CD4-positive, alpha-beta T cell treated with Interleukin-17A for 4 hours (primary cell): ENCODE results near the gene BBS1.
"Not testable (repeated sequence)": the region's sequence is repeated elsewhere in the genome, so short reads cannot be mapped to it uniquely, and the experiment has no call there.

ENCODE experiments used
- DNase-seq: peaks from one replicate; pipeline ENCODE4 v3.0.0-alpha.2; 2020; ENCODE audit warnings: mixed read lengths

The BBS1 gene

DNA sequence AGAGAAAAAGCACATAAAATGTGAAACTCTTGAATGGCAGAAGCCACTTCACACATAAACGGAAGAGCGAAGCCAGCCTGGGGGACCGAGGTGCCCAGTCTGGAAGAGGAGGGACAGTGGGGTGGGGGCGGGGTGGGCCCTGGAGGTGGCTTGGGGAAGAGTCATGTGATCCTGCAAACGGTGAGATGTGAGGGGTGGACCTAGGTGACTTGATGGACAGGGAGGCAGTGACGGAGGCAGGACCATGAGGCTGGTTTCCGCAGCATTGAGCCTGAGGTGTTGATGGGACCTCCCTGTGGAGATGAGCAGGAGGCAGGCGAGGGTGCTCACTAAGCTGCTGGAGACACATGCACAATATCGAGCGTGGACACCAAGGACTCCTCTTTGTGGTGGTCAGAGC lies 18.6 kb downstream of the BBS1 start:
- no peak for DNase-seq

DNA sequence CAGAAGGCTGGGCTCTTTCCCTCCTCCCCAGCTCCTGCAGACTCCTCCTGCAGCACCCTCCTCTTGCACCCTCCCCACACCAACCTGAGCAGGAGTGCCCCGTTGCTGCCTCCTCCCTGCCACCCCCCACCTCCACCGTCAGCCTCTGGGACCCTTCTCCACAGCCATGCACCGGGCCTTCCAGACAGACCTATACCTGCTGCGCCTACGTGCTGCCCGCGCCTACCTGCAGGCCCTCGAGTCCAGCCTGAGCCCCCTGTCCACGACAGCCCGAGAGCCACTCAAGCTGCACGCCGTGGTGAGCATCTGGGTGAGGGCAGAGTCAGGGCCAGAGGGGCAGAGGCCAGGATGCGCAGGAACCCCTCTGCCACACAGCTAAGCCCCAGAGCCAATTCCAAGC lies 19.2 kb downstream of the BBS1 start:
- no peak for DNase-seq

DNA sequence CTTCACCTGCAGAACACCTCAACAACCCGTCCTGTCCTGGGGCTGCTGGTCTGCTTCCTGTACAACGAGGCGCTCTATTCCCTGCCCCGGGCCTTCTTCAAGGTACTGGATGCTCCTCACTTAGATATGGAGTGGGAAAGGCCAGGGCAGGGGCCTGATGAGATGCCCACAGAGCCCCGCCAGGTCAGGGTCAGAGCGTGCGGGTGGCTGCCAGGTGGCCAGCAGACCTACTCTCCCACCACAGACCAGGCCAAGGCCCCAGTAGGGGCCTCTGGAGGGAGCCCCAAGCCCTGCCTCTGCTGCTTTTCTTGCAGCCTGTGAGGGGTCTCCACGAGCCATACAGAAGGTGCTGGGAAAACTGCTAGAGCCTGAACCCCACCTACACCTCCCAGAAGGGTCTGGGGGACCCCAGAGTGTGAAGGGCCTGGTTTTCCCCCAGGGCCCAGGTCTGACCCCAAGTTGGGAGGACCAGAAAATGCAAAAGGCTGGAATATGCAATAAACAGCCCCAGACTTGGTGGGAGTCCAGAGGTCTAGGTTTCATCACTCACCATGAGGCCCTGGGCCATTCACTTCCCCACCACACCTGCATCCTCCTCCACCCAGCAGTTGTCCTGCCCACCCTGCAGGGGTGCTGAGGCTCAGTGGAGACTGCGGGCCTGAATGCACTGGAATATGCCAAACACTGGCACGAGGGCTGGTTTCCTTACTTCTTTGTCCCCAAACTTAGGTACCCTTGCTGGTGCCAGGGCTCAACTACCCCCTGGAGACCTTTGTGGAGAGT lies 20.7 kb downstream of the BBS1 start:
- DNase-seq: no peak

DNA sequence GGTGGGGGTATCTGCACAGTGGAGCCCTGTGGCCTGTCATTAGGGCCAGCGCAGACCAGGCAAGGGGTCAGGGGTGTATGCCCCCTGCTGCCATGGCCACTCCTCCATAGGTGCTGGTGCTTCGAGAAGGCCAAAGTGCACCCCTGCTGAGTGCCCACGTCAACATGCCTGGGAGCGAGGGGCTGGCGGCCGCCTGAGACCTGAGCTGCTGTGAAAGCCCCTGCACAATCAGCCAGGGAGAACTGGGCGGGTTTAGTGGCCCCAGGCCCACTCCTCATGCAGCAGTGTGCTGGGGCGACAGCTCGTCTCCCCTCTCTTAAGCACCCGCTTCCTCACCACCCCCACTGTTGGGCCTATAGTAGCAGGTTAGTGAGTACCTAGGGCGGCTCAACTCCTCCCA lies 21.4 kb downstream of the BBS1 start:
- no peak for DNase-seq

DNA sequence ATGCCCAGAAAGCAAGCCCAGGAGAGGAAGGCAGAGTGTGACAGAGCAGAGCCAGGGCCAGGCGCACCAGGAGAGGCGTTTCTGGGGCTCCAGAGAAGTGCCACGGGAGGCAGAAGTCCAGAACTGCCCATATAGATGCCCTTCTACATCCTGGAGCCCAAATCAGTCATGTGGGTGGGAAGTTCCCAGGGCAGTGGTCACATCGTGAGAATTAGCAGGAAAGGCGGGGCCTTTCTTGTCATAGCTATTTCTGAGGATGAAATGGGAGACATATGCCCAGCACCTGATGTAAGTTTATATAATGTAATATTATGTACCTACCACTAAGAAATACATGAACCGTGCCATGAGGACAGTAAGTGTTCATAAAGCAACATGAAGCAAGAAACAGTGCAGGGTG lies 22.3 kb downstream of the BBS1 start:
- no peak for DNase-seq

DNA sequence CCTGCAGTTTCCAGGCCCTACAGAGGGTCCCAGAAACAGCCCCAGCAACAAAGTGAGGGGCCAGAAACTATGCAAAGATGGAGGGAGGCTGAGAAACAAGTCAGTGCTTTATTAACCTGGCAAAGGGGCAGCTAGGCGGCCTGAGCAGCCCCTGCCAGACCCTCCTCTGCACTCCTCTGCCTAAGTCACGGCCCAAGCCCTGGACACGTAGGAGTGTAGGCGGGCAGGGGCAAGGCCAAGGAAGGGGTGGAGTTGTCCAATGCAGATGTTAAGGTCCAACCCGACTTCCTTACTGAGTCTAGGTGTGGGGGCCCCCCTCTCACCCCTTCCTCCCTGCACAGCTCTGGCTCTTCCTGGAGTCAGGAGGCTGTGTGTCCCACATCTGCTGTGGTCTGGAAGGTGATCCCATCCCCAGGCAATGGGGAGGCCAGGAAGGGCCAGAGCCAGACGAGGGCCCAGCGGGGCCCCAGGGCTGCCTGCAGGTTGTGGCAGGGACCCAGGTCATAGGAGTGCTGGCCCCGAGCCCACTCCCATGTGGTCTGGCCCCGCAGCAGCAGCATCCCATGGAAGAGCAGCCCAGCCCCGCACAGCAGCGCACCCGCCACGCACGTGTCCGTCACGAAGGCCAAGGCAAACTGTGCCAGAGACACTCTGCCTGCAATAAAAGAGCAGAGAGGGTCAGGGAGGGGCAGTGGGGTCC lies 28.9 kb downstream of the BBS1 start:
- DNase-seq: no peak

DNA sequence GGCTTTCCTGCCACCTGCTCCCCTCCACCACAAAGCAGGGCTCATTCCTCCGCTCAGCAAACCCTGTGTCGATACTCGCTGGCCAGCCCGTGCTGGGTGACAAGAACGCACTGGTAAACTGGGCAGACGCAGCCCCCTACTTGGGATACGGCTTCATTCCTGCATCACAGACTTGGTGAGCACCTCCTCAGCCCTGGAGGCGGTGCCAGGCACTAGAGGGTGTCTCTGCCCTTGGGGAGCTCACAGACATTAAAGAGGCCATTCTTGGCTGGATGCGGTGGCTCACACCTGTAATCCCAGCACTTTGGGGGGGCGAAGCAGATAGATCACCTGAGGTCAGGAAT lies 29.4 kb downstream of the BBS1 start:
- DNase-seq: no peak

DNA sequence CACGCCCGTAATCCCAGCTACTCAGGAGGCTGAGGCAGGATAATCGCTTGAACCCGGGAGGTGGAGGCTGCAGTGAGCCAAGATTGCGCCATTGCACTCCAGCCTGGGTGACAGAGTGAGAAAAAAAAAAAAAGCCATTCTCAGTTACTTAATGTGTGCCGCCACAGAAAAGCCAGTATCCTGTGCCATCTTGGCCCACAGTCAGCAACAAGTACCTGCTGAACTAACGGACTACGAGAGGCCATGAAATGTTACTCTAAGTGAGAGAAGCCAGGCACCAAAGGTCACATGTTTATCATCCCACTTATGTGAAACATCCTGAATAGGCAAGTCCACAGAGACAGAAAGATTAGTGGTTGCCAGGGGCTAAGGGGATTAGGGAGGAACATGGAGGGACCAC lies 30.2 kb downstream of the BBS1 start:
- DNase-seq: not testable (repeated sequence)

DNA sequence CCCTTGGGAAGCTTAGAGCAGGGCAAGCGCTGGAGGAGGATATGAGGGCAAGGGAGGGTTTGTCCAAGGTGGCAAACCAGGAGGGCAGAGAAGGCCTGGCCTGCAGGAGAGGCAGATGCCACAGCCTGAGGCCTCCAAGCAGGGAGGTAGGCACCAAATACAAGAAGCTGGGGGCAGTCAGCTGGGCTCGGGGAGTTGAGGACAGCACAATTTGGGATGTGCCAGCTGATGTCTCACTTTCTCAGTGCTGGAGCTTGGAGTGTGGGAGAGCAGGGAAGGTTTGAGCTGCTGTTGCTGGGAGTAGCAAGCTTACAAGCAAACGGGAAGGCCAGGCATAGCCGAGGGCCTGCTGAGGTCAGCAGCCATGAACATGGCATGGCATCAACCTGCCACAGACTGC lies 31.5 kb downstream of the BBS1 start:
- DNase-seq: no peak

DNA sequence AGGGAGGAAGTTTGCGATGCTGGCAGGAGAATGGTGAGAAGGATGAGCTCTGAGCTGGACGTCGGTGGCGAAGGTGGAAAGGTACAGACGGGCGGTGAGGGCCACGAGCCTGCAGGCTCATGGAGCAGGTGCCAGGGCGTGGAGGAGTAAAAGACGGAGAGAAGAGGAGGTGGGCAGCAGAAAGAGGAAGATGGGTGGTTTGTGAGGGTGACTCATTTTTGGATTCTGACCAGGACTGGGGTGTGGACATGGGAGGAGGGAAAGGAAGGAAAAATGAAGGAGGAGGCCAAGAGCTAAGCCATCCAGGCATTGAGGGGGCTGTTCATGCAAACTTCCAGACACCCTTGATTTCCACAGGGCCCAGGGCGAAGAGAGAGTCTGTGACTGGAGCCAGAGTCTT lies 31.9 kb downstream of the BBS1 start:
- DNase-seq: no peak

DNA sequence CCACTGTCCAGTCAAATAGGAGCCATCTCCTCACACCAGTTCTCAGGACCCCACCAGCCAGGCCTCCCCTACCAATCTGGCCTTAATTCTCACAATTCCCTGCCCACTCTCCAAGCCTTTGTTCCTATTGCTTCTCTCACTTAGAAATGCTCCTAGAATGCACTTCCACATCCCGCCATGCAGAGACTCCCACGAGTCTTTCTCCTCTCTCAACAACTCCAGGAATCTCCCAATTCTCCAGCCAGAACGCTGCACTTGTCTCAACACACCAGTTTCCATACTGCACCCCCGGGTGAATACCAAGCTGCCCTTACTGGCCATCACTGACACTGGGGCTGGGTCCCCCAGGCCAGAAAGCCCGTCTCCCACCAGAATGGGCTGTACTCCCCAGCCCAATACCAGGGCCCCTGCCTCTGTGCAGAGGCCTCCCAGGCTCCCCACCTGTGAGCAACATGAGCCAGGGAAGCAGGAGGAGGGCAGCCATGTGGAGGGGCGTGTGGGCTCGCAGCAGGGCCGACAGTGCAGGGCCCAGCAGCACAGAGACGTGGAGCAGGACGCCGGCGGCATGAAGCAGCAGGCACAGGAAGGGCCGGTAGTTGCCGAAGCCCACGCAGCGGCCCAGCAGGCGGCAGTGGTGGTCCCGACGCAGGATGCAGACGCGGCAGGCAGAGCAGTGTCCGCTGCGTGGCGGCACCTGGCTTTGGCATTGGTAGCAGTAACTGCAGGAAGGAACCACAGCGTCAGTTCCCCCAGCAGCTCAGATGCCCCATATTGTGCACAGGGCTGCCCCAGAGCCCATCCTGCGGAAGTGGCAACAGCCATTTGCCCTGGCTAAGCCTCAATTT lies 33.0 kb downstream of the BBS1 start:
- peak; percentile 72 for DNase-seq

DNA sequence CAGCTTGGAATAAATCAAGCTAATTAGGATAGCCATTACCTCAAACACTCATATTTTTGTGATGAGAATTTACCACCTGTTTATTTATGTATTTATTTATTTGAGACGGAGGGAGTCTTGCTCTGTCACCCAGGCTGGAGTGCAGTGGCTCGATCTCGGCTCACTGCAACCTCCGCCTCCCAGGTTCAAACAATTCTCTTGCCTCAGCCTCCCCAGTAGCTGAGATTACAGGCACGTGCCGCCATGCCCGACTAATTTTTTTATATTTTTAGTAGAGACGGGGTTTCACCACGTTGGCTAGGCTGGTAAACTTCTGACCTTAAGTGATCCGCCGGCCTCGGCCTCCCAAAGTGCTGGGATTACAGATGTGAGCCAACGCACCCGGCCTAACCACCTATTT lies 34.5 kb downstream of the BBS1 start:
- DNase-seq: not testable (repeated sequence)

DNA sequence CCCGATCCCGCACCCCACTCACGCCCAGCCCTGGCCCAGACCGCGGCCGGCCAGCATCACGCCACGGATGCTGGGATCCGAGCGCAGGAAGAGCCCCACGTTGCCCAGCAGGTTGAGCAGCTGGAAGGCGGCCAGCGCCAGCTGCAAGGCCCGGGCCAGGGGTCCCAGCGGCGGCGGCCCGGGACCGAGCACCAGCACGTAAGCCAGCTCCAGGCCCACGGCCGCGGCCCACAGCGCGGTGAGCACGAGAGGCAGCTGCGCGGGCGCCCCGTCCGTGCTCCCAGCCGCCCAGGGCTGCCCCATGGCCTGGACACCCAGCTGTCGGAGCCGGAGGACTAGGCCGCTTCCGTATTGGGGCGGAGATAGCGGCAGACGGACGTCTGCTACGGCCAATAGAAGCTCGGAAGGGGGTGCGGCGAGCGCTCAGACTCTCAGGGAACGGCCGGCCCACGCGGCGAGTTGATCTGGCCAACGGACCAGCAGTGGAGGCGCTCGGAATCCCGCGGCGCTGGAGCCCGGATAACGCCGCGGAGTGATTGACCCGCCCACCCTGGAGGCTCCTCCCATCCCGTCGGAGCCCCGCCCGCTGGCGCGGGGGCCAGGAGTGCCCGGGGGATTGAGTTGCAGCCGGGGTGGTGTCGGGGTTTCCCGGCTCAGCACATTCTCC lies 35.4 kb downstream of the BBS1 start, which contains the start of gene ZDHHC24:
ZDHHC24 (minus strand) TSS at position 348 of the 667 bp plus-strand sequence; CDS start at position 303, 45 bp downstream.
- DNase-seq: peak; percentile 89

DNA sequence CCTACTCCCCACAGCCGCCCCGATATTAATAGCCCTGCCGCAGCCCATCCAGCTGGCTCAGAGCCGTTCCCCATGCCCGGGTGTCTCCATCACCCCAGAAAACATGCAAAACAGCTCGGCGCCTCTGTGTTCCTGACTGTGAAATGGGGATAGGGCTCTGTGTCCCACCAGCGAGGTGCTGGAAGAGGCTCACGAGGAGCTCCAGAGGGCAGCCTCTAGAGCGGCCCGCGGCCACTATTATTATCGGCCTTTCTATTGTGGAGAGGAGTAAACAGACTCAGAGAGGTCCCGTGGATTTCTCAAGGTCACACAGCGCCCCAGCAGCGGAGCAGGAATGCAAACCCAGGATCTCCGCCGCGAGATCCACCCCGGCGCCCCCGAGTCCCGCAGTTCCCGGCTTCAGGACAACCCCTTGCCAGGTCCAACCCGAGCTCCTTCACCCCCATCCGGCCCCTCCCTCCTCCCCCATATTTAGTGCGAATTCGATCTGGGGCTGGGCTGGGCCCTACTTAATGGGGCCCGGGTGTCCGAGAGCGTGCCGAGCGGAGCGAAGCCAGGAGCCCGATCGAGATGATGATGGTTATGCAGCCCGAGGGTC lies 36.0 kb downstream of the BBS1 start, which contains the start of gene ACTN3:
ACTN3 (plus strand) TSS at position 536 of the 598 bp plus-strand sequence; CDS start at position 571, 35 bp downstream.
- peak; percentile 29 for DNase-seq

DNA sequence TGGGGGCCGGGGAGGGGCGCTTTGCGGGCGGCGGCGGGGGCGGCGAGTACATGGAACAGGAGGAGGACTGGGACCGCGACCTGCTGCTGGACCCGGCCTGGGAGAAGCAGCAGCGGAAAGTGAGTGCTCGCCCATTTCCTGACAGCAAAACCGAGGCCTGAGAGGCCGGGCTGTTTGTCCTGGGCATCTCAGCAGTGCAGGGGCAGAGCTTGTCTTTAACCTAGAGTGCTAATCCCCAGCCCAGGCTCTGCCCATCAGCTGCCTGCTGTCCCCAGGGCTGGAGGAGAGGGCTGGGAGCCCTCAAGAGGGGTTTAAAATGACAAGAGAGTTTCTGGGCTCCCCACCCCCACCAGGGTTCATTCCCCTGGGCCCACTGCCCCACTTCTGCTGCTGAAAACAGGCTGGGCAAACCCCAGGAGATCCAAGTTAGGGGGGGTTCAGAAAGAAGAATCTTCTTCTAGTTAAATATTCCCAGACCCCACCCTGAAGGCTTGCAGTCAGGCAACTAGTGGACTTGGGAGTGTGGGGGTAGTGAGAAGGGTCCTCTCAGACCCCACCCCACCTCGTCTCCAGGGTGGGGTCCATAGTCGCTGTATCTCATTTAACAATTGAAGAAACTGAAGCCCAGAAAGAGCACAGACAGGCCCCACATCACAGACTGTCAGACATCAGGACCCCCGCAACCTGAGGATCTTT lies 36.7 kb downstream of the BBS1 start:
- no peak for DNase-seq

DNA sequence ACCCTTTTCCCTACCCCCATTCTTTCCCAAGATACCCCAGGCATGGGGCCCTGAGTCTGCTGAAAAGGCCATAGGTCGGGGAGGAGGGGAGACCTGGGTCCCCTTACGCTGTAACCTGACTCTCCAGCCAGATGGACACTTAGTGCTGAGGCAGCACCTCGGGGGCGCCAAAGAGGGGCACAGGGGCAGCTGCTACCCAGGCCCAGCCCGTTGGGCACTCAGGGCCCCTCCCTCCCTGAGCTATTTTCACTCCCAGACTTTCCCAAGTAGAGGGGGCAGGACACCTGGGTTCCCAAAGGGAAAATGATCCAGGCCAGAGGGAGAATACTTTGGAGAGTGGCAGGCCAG lies 37.2 kb downstream of the BBS1 start:
- DNase-seq: no peak

DNA sequence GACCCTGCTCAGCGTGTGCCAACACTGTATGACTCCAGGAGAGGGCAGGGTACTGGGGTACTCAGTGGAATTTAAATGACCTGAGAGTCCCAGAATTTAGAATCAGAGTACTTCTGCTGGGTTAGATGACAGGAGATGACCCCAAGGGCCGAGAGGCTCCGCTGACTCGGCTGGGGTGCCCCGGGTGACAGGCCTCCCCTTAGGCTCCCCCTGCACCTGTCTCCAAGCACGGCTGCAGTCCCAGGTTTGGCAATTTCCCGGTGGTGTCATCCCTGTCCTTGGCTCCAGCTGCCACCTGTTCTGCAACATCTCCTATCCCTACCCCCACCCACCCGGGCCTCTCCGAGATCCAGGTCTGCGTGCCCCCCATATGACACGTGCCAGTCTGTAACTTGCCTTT lies 37.6 kb downstream of the BBS1 start:
- no peak for DNase-seq

DNA sequence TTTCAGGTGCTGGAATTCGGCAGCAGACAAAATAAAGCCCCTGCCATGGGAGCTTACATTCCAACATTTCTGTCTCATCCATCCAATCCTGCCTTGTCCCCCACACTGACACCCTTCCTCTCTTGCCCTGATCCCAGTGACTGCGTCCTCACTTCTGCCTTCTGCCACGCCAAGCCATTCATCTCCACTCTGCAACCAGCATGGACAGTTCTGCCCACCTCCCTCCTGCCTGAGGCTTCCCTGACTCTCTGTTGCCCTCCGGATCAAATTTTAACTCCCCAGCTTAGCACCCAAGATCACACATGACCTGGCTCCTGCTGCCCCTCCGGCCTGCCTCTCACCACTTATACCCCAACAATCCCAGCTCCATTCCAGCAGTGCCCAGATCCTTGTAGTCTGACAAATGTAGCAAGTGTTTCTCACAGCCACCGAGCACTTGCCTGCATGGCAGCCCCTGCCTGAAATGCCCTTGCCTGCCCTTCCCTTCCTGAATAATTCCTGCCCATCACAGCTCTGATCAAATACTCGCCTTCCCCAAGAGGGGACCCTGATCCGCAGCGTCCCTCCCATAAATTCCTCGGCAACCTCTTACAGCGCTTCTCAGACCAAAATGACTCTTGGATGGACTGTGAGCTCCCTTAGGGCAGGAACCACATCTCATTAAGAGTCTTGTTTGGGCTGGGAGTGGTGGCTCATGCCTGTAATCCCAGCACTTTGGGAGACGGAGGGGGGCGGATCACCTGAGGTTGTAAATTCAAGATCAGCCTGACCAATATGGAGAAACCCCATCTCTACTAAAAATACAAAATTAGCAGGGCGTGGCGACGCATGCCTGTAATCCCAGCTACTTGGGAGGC lies 38.6 kb downstream of the BBS1 start:
- no peak for DNase-seq

DNA sequence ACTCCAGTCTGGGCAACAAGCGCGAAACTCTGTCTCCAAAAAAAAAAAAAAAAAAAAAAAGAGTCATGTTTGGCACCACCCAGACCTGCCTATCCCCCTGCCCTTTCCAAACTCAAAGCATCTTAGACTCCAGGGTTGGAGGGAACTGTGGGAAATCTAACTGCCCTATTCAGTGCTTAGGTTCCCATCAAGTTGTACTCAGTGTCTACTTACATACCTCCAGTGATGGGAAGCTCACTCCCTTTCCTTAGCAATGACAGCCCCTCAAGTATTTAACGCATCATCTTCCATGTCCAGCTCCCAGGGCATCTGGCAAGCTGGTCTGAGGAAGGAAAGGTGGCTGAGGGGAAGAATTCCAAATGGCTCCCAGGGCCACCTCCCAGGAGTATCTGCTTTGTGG lies 39.3 kb downstream of the BBS1 start:
- DNase-seq: no peak

DNA sequence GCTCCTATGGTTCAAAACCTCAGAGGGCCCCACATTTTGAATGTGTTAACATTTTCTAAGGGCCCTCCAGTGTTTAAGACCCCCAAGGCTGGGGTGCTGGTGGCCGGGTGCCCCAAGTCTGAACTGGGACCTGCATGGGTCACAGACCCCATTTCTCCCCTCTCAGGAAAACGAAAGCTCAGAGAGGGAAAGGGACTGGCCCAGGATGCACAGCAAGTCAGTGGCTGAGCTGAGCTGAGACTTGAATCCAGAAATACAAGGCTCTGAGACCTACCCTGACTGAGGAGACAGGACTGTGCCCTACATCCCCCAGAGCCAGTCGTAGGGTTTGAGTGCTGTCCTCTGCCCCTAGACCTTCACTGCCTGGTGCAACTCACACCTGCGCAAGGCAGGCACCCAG lies 40.5 kb downstream of the BBS1 start:
- DNase-seq: no peak

DNA sequence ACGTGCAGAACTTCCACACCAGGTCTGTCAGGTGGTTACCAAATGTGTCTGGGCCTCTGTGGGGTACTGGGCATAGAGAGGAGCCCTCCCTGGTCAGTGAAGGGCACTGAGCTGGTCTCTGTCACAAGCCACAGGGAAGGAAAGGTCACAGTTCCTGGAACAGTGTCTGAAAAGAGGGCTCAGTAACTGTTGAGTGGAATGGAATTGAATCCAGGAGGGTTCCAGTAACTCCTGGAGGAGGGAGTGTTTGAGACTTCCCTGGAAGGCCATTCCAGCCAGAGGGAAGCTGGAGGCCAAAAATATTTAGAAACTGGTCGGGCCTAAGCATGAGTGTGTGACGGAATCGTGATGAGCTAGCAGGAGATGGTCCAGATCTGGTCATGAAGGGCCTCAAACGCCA lies 44.2 kb downstream of the BBS1 start:
- no peak for DNase-seq
